ENCODE data around the gene SMG6.

The SMG6 gene

DNA sequence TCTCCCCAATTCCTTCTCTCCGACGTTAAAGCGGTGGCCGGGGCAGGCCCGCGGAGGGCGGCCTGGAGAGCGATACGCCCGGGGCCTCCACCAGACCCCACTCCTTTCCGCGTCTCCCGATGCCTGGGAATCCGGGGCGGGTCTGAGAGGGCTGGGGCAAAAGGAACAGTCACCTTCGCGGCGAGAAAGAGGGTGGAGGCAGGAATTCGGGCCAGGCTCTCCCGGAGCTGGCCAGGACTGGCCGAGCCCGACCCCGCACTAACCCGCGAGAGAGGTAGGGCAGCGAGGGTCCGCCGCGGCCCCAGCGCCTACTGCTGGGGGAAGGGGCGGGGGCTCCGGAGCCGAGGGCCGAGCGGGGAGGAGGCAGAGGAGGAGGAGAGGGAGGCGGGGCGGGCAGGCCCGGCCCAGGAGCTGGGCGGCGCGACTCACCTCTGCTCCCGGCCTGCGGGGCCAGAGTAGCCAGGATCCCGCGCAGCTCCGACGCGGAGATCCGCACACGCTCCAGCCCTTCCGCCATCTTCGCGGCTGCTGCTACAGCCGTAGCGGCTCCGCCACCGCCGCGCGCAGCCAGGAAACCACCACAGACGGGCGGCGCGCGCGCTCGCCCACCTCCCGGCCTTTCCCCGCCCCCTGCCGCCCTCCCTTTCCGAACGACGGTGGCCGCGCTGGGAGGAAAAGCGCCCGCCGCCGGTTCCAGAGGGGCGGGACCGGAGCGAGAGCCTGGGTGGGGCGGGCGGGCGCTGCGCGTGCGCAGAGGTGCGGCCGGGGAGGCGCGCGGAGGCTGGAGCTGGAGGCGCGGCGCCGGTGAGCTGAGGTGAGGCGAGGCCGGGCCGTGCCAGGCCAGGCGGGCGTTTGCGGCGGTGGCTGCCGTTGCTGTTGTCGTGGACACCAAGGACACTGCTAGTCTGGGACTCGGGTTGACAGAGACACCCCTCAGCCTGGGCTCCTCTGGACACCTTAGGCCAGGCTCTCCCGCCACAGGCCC lies at the start of gene SMG6, which contains the start of gene SRR:
SMG6 (minus strand) TSS at position 582 of the 985 bp plus-strand sequence; CDS start at position 517, 65 bp downstream.
SRR (plus strand) TSS at position 747 of the 985 bp plus-strand sequence. CDS start 11,611 bp downstream, outside the sequence.
- H3K27me3 ChIP-seq (ENCODE audit: control insufficient read depth in 1 of 2, insufficient read depth in 2 of 2, low read length in 2 of 2) = no peaks in the 10 kb centered on the region
- peak within 1 kb of the TSS; percentile 87 to 91 for H3K9ac ChIP-seq (ENCODE audit: low read length in 2 of 2)
- peaks cover 16% of the 10 kb centered on the region for H3K4me1 ChIP-seq (ENCODE audit: control insufficient read depth, insufficient read depth, low read length)
- no peaks in the 10 kb centered on the region for H3K9me3 ChIP-seq (ENCODE audit: control insufficient read depth in 2 of 2, low read length in 2 of 2)
- H3K4me3 ChIP-seq (ENCODE audit: low read length in 2 of 2) = peak within 1 kb of the TSS; percentile 83 to 88
- peak within 1 kb of the TSS; percentile 67 for H3K27ac ChIP-seq (ENCODE audit: low read length)
- peaks cover 11 to 15% of the 10 kb centered on the region in 2 donors for H3K36me3 ChIP-seq (ENCODE audit: control insufficient read depth in 2 of 2, insufficient read depth in 2 of 2, low read length in 2 of 2)

DNA sequence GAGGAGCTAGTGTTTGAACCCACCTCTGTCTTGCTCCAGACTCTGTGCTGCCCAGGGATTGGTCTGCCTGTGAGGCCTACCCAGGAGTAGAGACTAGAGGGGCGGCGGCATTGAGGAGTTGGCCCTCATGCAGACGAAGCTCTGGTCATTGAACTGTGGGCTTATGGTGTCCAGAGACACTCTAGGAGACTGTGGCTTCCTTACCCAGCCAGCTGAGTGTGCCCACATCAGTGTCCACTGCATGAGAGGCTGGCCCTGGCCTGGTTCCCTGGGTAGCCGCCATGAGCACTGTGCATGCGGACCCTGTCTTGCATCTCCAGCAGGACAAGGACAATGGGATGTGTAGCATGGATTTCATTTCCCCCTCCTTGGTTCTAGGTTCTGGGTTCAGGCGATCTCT lies 47.7 kb upstream of the SMG6 start:
- Histone ChIP-seq H3K36me3 (ENCODE audit: control insufficient read depth in 2 of 2, insufficient read depth in 2 of 2, low read length in 2 of 2) (peaks cover 0 to 2% of the 10 kb centered on the region in 2 donors), H3K27me3 (ENCODE audit: control insufficient read depth in 1 of 2, insufficient read depth in 2 of 2, low read length in 2 of 2) (no peaks in the 10 kb centered on the region), H3K9me3 (ENCODE audit: control insufficient read depth in 2 of 2, low read length in 2 of 2) (no peaks in the 10 kb centered on the region), H3K9ac (ENCODE audit: low read length in 2 of 2) (no peak overlapping the region), H3K4me1 (ENCODE audit: control insufficient read depth, insufficient read depth, low read length) (peaks cover 5% of the 10 kb centered on the region), H3K27ac (ENCODE audit: low read length) (no peak overlapping the region), H3K4me3 (ENCODE audit: low read length in 2 of 2) (no peak overlapping the region)

DNA sequence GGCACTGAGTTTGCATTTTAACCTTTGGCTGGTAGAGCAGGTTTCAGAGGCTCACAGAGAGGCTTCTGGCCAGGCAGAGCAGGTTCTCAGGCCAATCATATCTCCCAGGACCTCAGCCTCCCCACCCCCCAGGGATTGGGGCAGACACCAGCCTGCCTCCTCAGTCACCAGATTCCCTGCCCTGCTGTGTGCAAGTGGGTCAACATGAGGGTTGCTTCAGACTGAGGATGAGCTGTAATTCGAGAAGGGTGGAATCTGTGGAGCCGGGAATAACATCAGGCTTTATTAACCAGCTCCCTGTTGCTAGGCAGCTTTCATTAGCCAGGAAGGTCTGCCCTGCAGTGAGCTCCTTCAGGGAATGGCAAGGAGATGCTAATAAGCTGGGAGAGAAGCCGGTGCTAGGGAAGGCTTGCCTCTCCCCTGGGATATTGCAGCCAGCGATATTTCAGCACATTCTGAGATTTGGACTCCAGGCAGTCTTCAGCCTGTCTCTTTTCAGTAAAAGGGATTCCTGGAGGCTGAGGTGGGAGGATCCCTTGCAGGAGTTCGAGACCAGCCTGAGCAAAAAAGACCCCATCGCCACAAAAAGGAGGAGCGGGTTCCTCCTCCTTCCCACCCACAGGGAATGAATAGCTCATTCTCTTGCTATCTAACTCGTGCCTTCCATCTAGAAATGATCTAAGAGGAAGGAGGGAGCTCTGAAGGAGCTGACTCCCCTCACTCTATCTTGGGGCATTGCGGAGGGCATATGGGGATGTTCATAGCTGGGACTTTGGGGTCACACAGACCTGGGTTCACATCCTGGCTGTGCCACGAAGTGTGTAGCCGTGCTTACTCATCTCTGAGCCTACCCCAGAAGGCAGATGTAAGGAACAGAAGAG lies 44.5 kb upstream of the SMG6 start:
- Histone ChIP-seq H3K36me3 (ENCODE audit: control insufficient read depth in 2 of 2, insufficient read depth in 2 of 2, low read length in 2 of 2) (peaks cover 8 to 13% of the 10 kb centered on the region in 2 donors), H3K9me3 (ENCODE audit: control insufficient read depth in 2 of 2, low read length in 2 of 2) (no peaks in the 10 kb centered on the region), H3K27ac (ENCODE audit: low read length) (no peak overlapping the region), H3K9ac (ENCODE audit: low read length in 2 of 2) (no peak overlapping the region), H3K4me1 (ENCODE audit: control insufficient read depth, insufficient read depth, low read length) (peaks cover 5% of the 10 kb centered on the region), H3K4me3 (ENCODE audit: low read length in 2 of 2) (no peak overlapping the region), H3K27me3 (ENCODE audit: control insufficient read depth in 1 of 2, insufficient read depth in 2 of 2, low read length in 2 of 2) (no peaks in the 10 kb centered on the region)

GRCh38 chr17:2346475-2346874 lies 42.9 kb upstream of the SMG6 start:
- Histone ChIP-seq H3K9ac (ENCODE audit: low read length in 2 of 2) (no peak overlapping the region), H3K27ac (ENCODE audit: low read length) (no peak overlapping the region), H3K4me1 (ENCODE audit: control insufficient read depth, insufficient read depth, low read length) (peaks cover 5% of the 10 kb centered on the region), H3K9me3 (ENCODE audit: control insufficient read depth in 2 of 2, low read length in 2 of 2) (no peaks in the 10 kb centered on the region), H3K27me3 (ENCODE audit: control insufficient read depth in 1 of 2, insufficient read depth in 2 of 2, low read length in 2 of 2) (no peaks in the 10 kb centered on the region), H3K36me3 (ENCODE audit: control insufficient read depth in 2 of 2, insufficient read depth in 2 of 2, low read length in 2 of 2) (peaks cover 13% of the 10 kb centered on the region in 2 donors), H3K4me3 (ENCODE audit: low read length in 2 of 2) (no peak overlapping the region)

DNA sequence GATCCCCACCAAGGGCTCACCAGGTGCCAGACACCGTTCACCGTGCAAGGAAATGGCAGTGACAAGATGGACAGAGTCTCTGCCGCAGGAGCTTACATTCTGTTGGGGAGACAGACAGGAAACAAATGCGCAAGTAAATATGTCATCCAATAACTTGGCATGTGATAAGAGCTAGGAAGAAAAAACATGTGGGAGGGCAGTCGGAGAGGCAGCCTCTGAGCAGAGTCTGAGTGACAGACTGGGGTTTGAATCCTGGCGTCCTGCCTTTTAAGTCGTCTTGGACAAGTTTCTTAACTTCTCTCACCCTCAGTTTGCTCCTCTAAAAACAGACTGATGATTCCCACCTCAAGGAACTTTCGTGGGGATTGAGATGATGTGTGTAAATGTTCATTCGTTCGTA lies 40.9 kb upstream of the SMG6 start:
- H3K9ac ChIP-seq (ENCODE audit: low read length in 2 of 2) = no peak overlapping the region
- peaks cover 5% of the 10 kb centered on the region for H3K4me1 ChIP-seq (ENCODE audit: control insufficient read depth, insufficient read depth, low read length)
- H3K27ac ChIP-seq (ENCODE audit: low read length) = no peak overlapping the region
- peaks cover 13% of the 10 kb centered on the region in 2 donors for H3K36me3 ChIP-seq (ENCODE audit: control insufficient read depth in 2 of 2, insufficient read depth in 2 of 2, low read length in 2 of 2)
- H3K9me3 ChIP-seq (ENCODE audit: control insufficient read depth in 2 of 2, low read length in 2 of 2) = no peaks in the 10 kb centered on the region
- no peaks in the 10 kb centered on the region for H3K27me3 ChIP-seq (ENCODE audit: control insufficient read depth in 1 of 2, insufficient read depth in 2 of 2, low read length in 2 of 2)
- no peak overlapping the region for H3K4me3 ChIP-seq (ENCODE audit: low read length in 2 of 2)

DNA sequence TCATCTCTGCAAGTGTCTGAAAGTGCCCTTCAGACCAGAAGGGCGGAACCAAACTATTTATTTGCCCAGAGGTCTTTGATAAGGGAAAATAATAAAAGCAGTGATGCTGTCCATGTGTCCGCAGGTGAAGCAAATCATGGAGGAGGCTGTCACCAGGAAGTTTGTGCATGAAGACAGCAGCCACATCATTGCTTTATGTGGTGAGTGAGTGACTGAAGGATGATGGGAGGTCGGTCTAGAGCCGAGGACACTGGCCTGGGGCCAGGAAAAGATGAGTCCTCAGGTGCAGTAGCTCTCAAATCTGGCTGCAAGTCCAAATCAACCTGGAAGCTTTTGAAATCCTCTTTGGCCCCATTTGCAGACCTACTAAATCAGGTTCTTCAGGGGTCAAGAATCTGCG lies 39.8 kb upstream of the SMG6 start:
- H3K36me3 ChIP-seq (ENCODE audit: control insufficient read depth in 2 of 2, insufficient read depth in 2 of 2, low read length in 2 of 2) = peaks cover 13% of the 10 kb centered on the region in 2 donors
- H3K27ac ChIP-seq (ENCODE audit: low read length) = no peak overlapping the region
- no peaks in the 10 kb centered on the region for H3K9me3 ChIP-seq (ENCODE audit: control insufficient read depth in 2 of 2, low read length in 2 of 2)
- H3K9ac ChIP-seq (ENCODE audit: low read length in 2 of 2) = no peak overlapping the region
- no peak overlapping the region for H3K4me3 ChIP-seq (ENCODE audit: low read length in 2 of 2)
- no peaks in the 10 kb centered on the region for H3K27me3 ChIP-seq (ENCODE audit: control insufficient read depth in 1 of 2, insufficient read depth in 2 of 2, low read length in 2 of 2)
- H3K4me1 ChIP-seq (ENCODE audit: control insufficient read depth, insufficient read depth, low read length) = peaks cover 6% of the 10 kb centered on the region

DNA sequence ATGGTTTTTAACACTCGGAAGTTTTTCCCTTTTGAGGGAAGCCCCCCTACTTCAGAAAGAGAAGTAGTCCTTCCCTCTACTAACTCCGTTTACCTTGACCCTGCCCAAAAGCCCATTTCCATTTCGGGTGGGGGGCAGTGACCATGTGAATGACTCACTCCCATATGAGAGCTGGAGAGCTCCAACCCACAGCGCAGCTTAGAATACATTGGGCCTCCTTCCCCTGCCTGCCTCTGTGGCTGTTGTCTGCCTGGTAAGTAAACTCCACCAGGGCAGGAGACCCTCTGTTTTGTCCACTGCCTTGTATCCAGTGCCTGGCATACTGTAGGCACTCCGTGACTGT lies 34.7 kb upstream of the SMG6 start:
- peaks cover 14 to 24% of the 10 kb centered on the region in 2 donors for H3K36me3 ChIP-seq (ENCODE audit: control insufficient read depth in 2 of 2, insufficient read depth in 2 of 2, low read length in 2 of 2)
- no peaks in the 10 kb centered on the region for H3K9me3 ChIP-seq (ENCODE audit: control insufficient read depth in 2 of 2, low read length in 2 of 2)
- H3K27me3 ChIP-seq (ENCODE audit: control insufficient read depth in 1 of 2, insufficient read depth in 2 of 2, low read length in 2 of 2) = no peaks in the 10 kb centered on the region
- H3K27ac ChIP-seq (ENCODE audit: low read length) = peak overlapping the region; percentile 74
- H3K4me1 ChIP-seq (ENCODE audit: control insufficient read depth, insufficient read depth, low read length) = peaks cover 25% of the 10 kb centered on the region
- H3K9ac ChIP-seq (ENCODE audit: low read length in 2 of 2) = peak overlapping the region; percentile 36 to 75
- H3K4me3 ChIP-seq (ENCODE audit: low read length in 2 of 2) = peak overlapping the region; percentile 62 to 93

- H3K27me3 ChIP-seq (ENCODE audit: control insufficient read depth in 1 of 2, insufficient read depth in 2 of 2, low read length in 2 of 2) = no peaks in the 10 kb centered on the region
- H3K36me3 ChIP-seq (ENCODE audit: control insufficient read depth in 2 of 2, insufficient read depth in 2 of 2, low read length in 2 of 2) = peaks cover 16 to 28% of the 10 kb centered on the region in 2 donors
- peak overlapping the region; percentile 75 to 83 for H3K9ac ChIP-seq (ENCODE audit: low read length in 2 of 2)
- no peaks in the 10 kb centered on the region for H3K9me3 ChIP-seq (ENCODE audit: control insufficient read depth in 2 of 2, low read length in 2 of 2)
- H3K27ac ChIP-seq (ENCODE audit: low read length) = peak overlapping the region; percentile 74
- peak overlapping the region; percentile 62 to 93 for H3K4me3 ChIP-seq (ENCODE audit: low read length in 2 of 2)
- peaks cover 25% of the 10 kb centered on the region for H3K4me1 ChIP-seq (ENCODE audit: control insufficient read depth, insufficient read depth, low read length)
Measured at GRCh38 chr17:2337544-2338314, 34.1 kb upstream of the SMG6 start.

- Histone ChIP-seq H3K9me3 (ENCODE audit: control insufficient read depth in 2 of 2, low read length in 2 of 2) (no peaks in the 10 kb centered on the region), H3K27me3 (ENCODE audit: control insufficient read depth in 1 of 2, insufficient read depth in 2 of 2, low read length in 2 of 2) (no peaks in the 10 kb centered on the region), H3K27ac (ENCODE audit: low read length) (peak within 1 kb of the TSS; percentile 87), H3K4me1 (ENCODE audit: control insufficient read depth, insufficient read depth, low read length) (peaks cover 25% of the 10 kb centered on the region), H3K36me3 (ENCODE audit: control insufficient read depth in 2 of 2, insufficient read depth in 2 of 2, low read length in 2 of 2) (peaks cover 19 to 30% of the 10 kb centered on the region in 2 donors), H3K4me3 (ENCODE audit: low read length in 2 of 2) (peak within 1 kb of the TSS; percentile 93 to 97), H3K9ac (ENCODE audit: low read length in 2 of 2) (peak within 1 kb of the TSS; percentile 83 to 96)
Measured at GRCh38 chr17:2336852-2337543, 33.4 kb upstream of the SMG6 start, which contains the start of gene SGSM2. Gene SGSM2 (plus strand): TSS chr17:2337501. CDS start chr17:2337689, 188 bp downstream.
